Measurements from ENCODE around the gene SDK1.

DNA sequence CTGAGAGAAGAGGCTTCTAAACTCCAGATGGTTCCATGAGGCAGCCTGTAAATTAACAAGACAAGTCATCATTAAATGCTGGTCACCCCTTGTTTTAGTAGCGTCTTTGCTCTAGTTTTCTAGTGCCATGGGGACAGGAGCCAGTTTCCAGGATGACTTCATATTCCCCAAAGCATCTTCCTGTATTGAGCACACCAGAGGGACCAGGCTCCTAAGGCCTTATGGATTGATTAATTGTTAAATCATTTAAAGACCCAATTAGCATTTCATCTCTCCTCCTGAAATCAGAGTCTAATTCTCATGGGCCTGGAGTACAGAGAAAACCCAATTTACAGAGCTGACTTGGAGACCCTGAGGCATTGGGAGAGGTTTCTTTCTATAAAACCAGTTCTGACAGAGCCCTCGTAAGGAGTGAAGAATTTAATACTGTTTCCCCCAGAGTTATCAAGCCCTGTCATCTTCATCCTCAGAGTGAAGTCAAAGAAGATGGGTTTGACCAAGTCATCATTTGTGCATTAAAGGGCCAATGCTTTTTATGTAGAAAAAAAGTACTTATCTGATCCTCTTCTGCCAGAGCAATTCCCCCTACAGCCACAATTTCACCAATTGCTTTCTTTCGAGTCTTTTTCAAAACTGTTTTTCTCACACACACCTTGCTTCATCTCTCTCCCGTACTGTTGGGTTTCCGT, 678.7 kb downstream of the SDK1 start:
- no peak for TF ChIP-seq TAF1 (IDR thresholded peaks at IDR 0.05; ENCODE audit: low read depth, low read length)
- TF ChIP-seq EZH2 (IDR thresholded peaks at IDR 0.05; ENCODE audit: low read depth, low read length, severe bottlenecking), result no peak
- TF ChIP-seq HDAC2 (IDR thresholded peaks at IDR 0.05; ENCODE audit: borderline replicate concordance in 1 of 2, low read depth in 2 of 2, low read length in 2 of 2), result no peak
- TF ChIP-seq, protein P1, sequence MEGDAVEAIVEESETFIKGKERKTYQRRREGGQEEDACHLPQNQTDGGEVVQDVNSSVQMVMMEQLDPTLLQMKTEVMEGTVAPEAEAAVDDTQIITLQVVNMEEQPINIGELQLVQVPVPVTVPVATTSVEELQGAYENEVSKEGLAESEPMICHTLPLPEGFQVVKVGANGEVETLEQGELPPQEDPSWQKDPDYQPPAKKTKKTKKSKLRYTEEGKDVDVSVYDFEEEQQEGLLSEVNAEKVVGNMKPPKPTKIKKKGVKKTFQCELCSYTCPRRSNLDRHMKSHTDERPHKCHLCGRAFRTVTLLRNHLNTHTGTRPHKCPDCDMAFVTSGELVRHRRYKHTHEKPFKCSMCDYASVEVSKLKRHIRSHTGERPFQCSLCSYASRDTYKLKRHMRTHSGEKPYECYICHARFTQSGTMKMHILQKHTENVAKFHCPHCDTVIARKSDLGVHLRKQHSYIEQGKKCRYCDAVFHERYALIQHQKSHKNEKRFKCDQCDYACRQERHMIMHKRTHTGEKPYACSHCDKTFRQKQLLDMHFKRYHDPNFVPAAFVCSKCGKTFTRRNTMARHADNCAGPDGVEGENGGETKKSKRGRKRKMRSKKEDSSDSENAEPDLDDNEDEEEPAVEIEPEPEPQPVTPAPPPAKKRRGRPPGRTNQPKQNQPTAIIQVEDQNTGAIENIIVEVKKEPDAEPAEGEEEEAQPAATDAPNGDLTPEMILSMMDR (IDR thresholded peaks at IDR 0.05; ENCODE audit: control extremely low read depth in 1 of 3, insufficient read depth in 1 of 3, low read depth in 1 of 3, low read length in 3 of 3), result no peak
- TF ChIP-seq SIX5 (IDR thresholded peaks at IDR 0.05; ENCODE audit: low read depth, low read length), result no peak
- TF ChIP-seq POLR2A (IDR thresholded peaks at IDR 0.05; ENCODE audit: control extremely low read depth in 1 of 2, low read depth in 2 of 2, low read length in 2 of 2), result no peak
- no peak for TF ChIP-seq HDAC6 (IDR thresholded peaks at IDR 0.05; ENCODE audit: low read depth, low read length)
- TF ChIP-seq, protein P2, sequence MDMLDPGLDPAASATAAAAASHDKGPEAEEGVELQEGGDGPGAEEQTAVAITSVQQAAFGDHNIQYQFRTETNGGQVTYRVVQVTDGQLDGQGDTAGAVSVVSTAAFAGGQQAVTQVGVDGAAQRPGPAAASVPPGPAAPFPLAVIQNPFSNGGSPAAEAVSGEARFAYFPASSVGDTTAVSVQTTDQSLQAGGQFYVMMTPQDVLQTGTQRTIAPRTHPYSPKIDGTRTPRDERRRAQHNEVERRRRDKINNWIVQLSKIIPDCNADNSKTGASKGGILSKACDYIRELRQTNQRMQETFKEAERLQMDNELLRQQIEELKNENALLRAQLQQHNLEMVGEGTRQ (IDR thresholded peaks at IDR 0.05; ENCODE audit: low read length), result no peak
- TF ChIP-seq, protein P3, sequence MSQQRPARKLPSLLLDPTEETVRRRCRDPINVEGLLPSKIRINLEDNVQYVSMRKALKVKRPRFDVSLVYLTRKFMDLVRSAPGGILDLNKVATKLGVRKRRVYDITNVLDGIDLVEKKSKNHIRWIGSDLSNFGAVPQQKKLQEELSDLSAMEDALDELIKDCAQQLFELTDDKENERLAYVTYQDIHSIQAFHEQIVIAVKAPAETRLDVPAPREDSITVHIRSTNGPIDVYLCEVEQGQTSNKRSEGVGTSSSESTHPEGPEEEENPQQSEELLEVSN (IDR thresholded peaks at IDR 0.05), result no peak
- TF ChIP-seq RAD21 (IDR thresholded peaks at IDR 0.05 in 1 of 2, conservative IDR thresholded peaks at IDR 0.05 in 1 of 2; ENCODE audit: low read depth in 2 of 2, low read length in 2 of 2), result no peak
- TF ChIP-seq JUN (IDR thresholded peaks at IDR 0.05; ENCODE audit: low read depth, low read length), result no peak
- no peak for TF ChIP-seq EGR1 (IDR thresholded peaks at IDR 0.05; ENCODE audit: borderline replicate concordance, low read depth, low read length)
- TF ChIP-seq SIN3A (conservative IDR thresholded peaks at IDR 0.05 in 1 of 2, IDR thresholded peaks at IDR 0.05 in 1 of 2; ENCODE audit: low read depth in 1 of 2, low read length in 2 of 2), result no peak
